Right atrium auricular region (tissue), 2 donors: ENCODE results near the gene PIGP. TPM values are rescaled to one million over a fixed set of nuclear protein-coding genes. Genes with fewer than 3 reads are reported as not detected.

Experiments
- DNase-seq: peaks from one replicate; pipeline ENCODE4 v3.0.0-alpha.2; 2019; ENCODE audit warnings: low spot score
- H3K27ac ChIP-seq, 2 donors: fragments of 200-600 bp; sonication (generic); 1 replicate in 1 of 2; 2 replicates in 1 of 2; pipeline ENCODE4 v1.5.1; 2016 to 2019
- H3K27me3 ChIP-seq, 2 donors: fragments of 200-600 bp; sonication (generic); one replicate each; pipeline versions ENCODE4 v1.5.1 to v1.6.0; 2017 to 2019
- H3K36me3 ChIP-seq: fragments of 200-600 bp; sonication (generic); one replicate; pipeline ENCODE4 v1.5.1; 2016
- H3K4me1 ChIP-seq, 2 donors: fragments of 200-600 bp; sonication (generic); one replicate each; pipeline versions ENCODE4 v1.5.1 to v1.6.0; 2017 to 2019
- H3K4me3 ChIP-seq, 2 donors: fragments of 200-600 bp; sonication (generic); 1 replicate in 1 of 2; 2 replicates in 1 of 2; pipeline ENCODE4 v1.5.1; 2017 to 2019; ENCODE audit warnings: mild to moderate bottlenecking in 1 of 2, moderate library complexity in 1 of 2
- H3K9me3 ChIP-seq, 2 donors: fragments of 200-600 bp; sonication (generic); one replicate each; pipeline ENCODE4 v1.5.1; 2019
- CTCF ChIP-seq, 2 donors: fragments of 200-600 bp; sonication (generic); IDR thresholded peaks; one replicate each; pipeline ENCODE4 v1.5.1; 2019; ENCODE audit warnings: antibody characterized with exemption in 2 of 2
- total RNA-seq, 2 donors: library from RNA; depleted of rRNA; stranded (reverse); fragments of >200 nt; gene quantifications; one replicate each; pipeline ENCODE4 v1.1.0, GENCODE V29; 2016

Gene PIGP
- total RNA-seq, 2 donors from 2014 or later = 26.1 to 37.3 TPM

- TF ChIP-seq CTCF (IDR thresholded peaks at IDR 0.05) = no peak
- no peak overlapping the region for H3K27ac ChIP-seq
Observed at GRCh38 chr21:37082375-37082774, 9.5 kb upstream of the PIGP start.

GRCh38 chr21:37079211-37079824, 6.4 kb upstream of the PIGP start:
- Histone ChIP-seq H3K4me1 (peaks cover 0 to 24% of the 10 kb centered on the region in 2 donors), H3K36me3 (no peaks in the 10 kb centered on the region), H3K27ac (no peak overlapping the region), H3K27me3 (no peaks in the 10 kb centered on the region), H3K9me3 (peaks cover 0 to 4% of the 10 kb centered on the region in 2 donors), H3K4me3 (no peak overlapping the region)
- TF ChIP-seq CTCF (IDR thresholded peaks at IDR 0.05) = no peak
- DNase-seq = no peak

More at GRCh38 chr21:37082375-37082774, 9.5 kb upstream of the PIGP start:
- Histone ChIP-seq H3K9me3 (peaks cover 0 to 4% of the 10 kb centered on the region in 2 donors), H3K27me3 (no peaks in the 10 kb centered on the region), H3K4me1 (peaks cover 0 to 13% of the 10 kb centered on the region in 2 donors), H3K4me3 (no peak overlapping the region), H3K36me3 (no peaks in the 10 kb centered on the region)
- DNase-seq = no peak

DNA sequence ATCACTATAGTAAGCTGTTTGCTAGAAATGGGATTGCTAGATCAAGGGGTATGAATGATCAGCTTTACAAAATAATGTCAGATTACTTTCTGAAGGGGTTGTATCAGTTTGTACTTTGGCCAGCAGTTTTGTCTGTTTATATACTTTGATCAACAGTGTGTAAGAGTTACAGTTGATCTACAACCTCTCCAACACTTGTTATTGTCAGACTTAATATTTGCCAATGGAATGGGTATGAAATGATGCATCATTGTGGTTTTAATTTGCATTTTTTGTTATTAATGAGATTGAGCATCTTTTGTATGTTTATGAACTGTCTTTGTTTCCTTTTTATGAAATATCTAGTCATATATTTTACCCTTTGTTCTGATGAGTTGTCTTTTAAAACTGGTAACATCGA, 4.5 kb upstream of the PIGP start:
- H3K4me3 ChIP-seq = no peak overlapping the region
- H3K4me1 ChIP-seq = peaks cover 0 to 14% of the 10 kb centered on the region in 2 donors
- H3K27ac ChIP-seq = no peak overlapping the region
- peaks cover 0 to 4% of the 10 kb centered on the region in 2 donors for H3K9me3 ChIP-seq
- H3K36me3 ChIP-seq = no peaks in the 10 kb centered on the region
- TF ChIP-seq CTCF (IDR thresholded peaks at IDR 0.05) = no peak
- no peak for DNase-seq
- no peaks in the 10 kb centered on the region for H3K27me3 ChIP-seq

DNA sequence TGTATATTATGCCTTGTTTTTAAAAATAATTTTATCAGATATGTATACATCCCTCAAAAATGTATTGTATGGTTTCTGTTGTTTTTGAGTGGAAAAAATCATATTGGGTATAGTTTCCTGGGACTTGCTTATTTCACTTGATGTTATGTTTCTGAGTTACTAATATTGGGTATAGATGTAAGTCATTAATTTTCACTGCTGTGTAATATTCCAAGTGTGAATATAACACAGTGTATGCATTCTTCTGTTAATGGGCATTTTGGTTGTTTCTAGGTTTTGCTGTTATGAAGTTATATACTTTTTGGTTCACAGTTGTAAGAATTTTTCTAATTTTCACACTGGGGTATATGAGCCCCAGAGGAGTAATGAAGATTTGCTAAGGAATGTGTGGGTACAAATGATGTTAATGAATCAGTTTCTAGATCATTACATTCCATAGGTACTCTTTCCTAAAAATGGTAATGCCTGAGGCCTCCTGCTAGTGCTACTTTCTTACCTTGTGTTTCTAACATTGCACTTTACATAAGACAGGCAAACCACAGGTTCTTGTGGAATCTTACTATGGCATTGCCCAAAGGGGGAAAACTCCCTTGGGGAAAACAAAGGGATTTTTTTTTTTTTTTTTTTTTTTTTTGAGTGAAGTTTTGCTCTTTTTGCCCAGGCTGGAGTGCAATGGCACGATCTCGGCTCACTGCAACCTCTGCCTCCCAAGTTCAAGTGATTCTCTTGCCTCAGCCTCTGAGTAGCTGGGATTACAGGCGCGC, 3.4 kb upstream of the PIGP start:
- H3K27me3 ChIP-seq = no peaks in the 10 kb centered on the region
- peaks cover 0 to 4% of the 10 kb centered on the region in 2 donors for H3K9me3 ChIP-seq
- DNase-seq = no peak
- no peaks in the 10 kb centered on the region for H3K36me3 ChIP-seq
- H3K27ac ChIP-seq = no peak overlapping the region
- H3K4me1 ChIP-seq = peaks cover 0 to 21% of the 10 kb centered on the region in 2 donors
- H3K4me3 ChIP-seq = no peak overlapping the region
- no peak for TF ChIP-seq CTCF (IDR thresholded peaks at IDR 0.05)

- no peak for TF ChIP-seq CTCF (IDR thresholded peaks at IDR 0.05)
- H3K36me3 ChIP-seq = no peaks in the 10 kb centered on the region
- no peak overlapping the region for H3K27ac ChIP-seq
- no peak for DNase-seq
- H3K4me1 ChIP-seq = peaks cover 0 to 23% of the 10 kb centered on the region in 2 donors
- peaks cover 0 to 4% of the 10 kb centered on the region in 2 donors for H3K9me3 ChIP-seq
- H3K4me3 ChIP-seq = no peak overlapping the region
- no peaks in the 10 kb centered on the region for H3K27me3 ChIP-seq
Observed at GRCh38 chr21:37075214-37075770, 2.4 kb upstream of the PIGP start.
